Body of pancreas (tissue), 4 donors: Measurements from ENCODE around the gene PSMG4. TPM values are rescaled to one million over a fixed set of nuclear protein-coding genes. Genes with fewer than 3 reads are reported as not detected.
A peak's percentile ranks its signal among the peaks of the same experiment; 100 is the strongest.

Experiments used
- ATAC-seq: fragments of 150-250 bp; one replicate; pipeline ENCODE4 v1.9.1; 2016
- DNase-seq, 4 donors: peaks; one replicate each; pipeline ENCODE4 v3.0.0-alpha.2; 2019
- H3K27ac ChIP-seq, 4 donors: fragments of 200-600 bp; sonication (generic); 1 replicate in 3 of 4; 2 replicates in 1 of 4; pipeline versions ENCODE4 v1.5.1 to v1.6.1; 2016 to 2019; ENCODE audit warnings: mild to moderate bottlenecking in 1 of 4, mixed read lengths in 1 of 4, moderate library complexity in 1 of 4
- H3K27me3 ChIP-seq, 2 donors: fragments of 200-600 bp; sonication (generic); one replicate each; pipeline ENCODE4 v1.6.0; 2016; ENCODE audit warnings: mild to moderate bottlenecking in 1 of 2
- H3K36me3 ChIP-seq, 2 donors: fragments of 200-600 bp; sonication (generic); replicated peaks in 1 of 2; 2 replicates each; pipeline ENCODE4 v1.5.1; 2016; ENCODE audit warnings: low read depth in 2 of 2; ENCODE audit not compliant: insufficient read depth in 1 of 2
- H3K4me1 ChIP-seq: fragments of 200-600 bp; sonication (generic); one replicate; pipeline ENCODE4 v1.6.0; 2016
- H3K4me3 ChIP-seq, 2 donors: fragments of 200-600 bp; sonication (generic); 1 replicate in 1 of 2; 2 replicates in 1 of 2; pipeline ENCODE4 v1.5.1; 2016 to 2019
- H3K9me3 ChIP-seq, 3 donors: fragments of 200-600 bp; sonication (generic); 1 replicate in 2 of 3; 2 replicates in 1 of 3; pipeline ENCODE4 v1.5.1; 2016
- POLR2A ChIP-seq, 3 donors: fragments of 450-650 bp; IDR thresholded peaks; one replicate each; pipeline ENCODE4 v1.6.1; 2016; ENCODE audit warnings: antibody characterized with exemption in 3 of 3, mild to moderate bottlenecking in 2 of 3
- WGBS, 2 donors: methylation state at CpG; one replicate each; pipeline ENCODE4 v1.1.5; 2017; 5-methylcytosine and 5-hydroxymethylcytosine counted together
- intact Hi-C: fragments of 100-400 bp; cut with DNase I; formaldehyde crosslinking; loops from one replicate; pipeline ENCODE4 v1.15.1; 2023
- total RNA-seq, 2 donors: library from RNA; depleted of rRNA; stranded (reverse); fragments of >200 nt; gene quantifications; one replicate each; pipeline ENCODE4 v1.1.0, GENCODE V29; 2016
- TF ChIP-seq, protein P1 (sequence below), 7 experiments: fragments of 450-650 bp in 4 of 7; fragments of 200-600 bp in 3 of 7; sonication (generic) in 3 of 7; IDR thresholded peaks; one replicate each; pipeline ENCODE4 v1.5.1; 2016 to 2019; ENCODE audit warnings: antibody characterized with exemption in 7 of 7

PSMG4 gene
- total RNA-seq, 2 donors from 2014 or later, result 10.9 to 11.2 TPM

DNA sequence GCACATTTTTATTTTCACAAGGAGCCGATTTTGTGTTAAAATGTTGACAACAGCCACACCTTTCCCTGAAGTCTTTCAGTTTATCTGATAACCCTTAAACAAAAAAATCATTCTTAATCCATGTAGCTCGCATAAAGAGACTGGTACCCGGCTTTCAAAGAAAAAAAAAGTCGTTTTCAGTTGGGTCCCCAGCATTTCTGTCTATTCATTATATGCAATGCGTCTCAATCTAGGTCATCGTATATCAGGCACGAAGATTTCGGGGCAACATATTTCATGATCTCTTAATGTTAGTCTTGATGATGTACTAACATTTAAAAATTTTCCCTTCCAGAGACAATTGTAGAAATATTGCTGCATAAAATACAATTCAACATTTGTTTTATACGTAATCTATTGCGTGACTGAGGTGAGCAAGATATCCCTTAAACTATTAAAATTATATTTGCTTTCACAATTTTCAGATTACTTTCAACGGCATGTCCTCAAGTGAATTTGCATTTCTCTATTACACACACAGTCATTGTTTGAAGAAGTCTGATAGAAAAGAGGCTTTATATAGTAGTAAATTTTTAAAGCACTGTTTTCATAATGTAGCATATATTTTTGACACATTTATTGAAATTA, 28.4 kb upstream of the PSMG4 start:
- no peaks in the 10 kb centered on the region for H3K9me3 ChIP-seq
- 27 to 41% methylated on average over 11 of the region's 11 CpGs for WGBS, 2 donors
- no peak overlapping the region for H3K27ac ChIP-seq
- DNase-seq (no peak), ATAC-seq (no peak)
- no peak for TF ChIP-seq POLR2A (IDR thresholded peaks at IDR 0.05)
- TF ChIP-seq, protein P1, sequence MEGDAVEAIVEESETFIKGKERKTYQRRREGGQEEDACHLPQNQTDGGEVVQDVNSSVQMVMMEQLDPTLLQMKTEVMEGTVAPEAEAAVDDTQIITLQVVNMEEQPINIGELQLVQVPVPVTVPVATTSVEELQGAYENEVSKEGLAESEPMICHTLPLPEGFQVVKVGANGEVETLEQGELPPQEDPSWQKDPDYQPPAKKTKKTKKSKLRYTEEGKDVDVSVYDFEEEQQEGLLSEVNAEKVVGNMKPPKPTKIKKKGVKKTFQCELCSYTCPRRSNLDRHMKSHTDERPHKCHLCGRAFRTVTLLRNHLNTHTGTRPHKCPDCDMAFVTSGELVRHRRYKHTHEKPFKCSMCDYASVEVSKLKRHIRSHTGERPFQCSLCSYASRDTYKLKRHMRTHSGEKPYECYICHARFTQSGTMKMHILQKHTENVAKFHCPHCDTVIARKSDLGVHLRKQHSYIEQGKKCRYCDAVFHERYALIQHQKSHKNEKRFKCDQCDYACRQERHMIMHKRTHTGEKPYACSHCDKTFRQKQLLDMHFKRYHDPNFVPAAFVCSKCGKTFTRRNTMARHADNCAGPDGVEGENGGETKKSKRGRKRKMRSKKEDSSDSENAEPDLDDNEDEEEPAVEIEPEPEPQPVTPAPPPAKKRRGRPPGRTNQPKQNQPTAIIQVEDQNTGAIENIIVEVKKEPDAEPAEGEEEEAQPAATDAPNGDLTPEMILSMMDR (IDR thresholded peaks at IDR 0.05), result no peak
- H3K27me3 ChIP-seq, result peaks cover 0 to 12% of the 10 kb centered on the region in 2 donors
- no peak overlapping the region for H3K4me3 ChIP-seq
- peaks cover 55% of the 10 kb centered on the region for H3K4me1 ChIP-seq
- H3K36me3 ChIP-seq, result no peaks in the 10 kb centered on the region
- intact Hi-C loops, result no loop called here

DNA sequence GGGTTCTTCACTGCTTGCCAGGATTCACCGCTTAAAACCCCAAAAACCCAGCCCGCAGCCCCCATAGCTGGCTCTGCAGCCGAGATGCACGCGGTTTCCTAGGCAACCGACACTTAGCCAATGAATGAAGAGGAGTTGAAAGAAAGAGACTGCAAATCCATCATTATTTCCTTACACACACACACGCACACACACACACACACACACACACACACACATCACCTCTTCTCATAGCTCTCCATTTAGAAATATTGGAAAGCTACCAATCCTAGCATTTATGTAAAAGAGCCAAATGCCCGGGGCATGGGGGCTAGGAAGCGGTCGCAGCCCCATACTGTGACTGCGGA, 27.9 kb upstream of the PSMG4 start:
- H3K27me3 ChIP-seq, result peaks cover 0 to 12% of the 10 kb centered on the region in 2 donors
- intact Hi-C loops, result no loop called here
- DNase-seq (no peak), ATAC-seq (peak; percentile 3)
- peak overlapping the region; percentile 82 to 88 (median 86) for H3K27ac ChIP-seq
- 7 to 11% methylated on average over 10 to 11 of the region's 11 CpGs for WGBS, 2 donors
- no peak for TF ChIP-seq POLR2A (IDR thresholded peaks at IDR 0.05)
- TF ChIP-seq, protein P1 (IDR thresholded peaks at IDR 0.05), result no peak
- no peaks in the 10 kb centered on the region for H3K9me3 ChIP-seq
- peak overlapping the region; percentile 52 for H3K4me3 ChIP-seq
- peaks cover 55% of the 10 kb centered on the region for H3K4me1 ChIP-seq
- no peaks in the 10 kb centered on the region for H3K36me3 ChIP-seq

DNA sequence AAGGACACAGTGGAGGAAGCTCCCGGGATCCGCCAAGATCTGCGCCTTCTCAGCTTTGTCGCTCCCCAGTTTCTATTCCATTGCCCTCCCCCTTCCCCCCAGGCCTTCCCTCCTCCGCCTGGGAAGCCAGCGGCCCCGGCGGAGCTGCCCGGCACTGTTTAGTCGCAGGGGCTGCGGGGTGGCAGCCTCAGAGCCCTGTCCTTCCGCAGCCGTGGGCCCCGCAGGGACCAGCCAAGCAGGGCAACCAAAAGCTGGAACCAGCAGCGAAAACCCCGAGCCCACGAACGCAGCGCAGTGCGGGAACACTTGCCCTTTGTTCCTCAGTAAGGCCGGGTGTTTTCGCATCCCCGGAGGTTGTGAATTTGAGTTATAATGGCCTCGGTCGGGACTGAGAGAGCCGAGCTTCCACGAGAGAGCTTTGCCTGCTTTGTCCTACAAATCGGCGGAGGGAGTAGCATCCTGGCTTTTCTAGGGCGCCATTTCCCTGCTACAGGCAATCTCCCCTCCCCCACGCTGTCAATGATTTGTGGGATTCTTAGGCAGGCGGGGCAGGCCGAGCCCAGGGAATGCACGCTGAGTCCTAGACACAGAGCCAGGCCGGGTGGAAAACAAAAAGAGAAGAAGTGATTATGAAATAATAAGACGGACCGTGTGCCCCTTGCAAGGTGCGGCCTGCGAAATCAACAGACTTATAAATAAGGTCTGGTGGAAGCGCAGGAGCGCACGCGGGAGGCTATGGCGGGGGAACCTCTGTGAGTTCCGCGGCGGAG, 27.3 kb upstream of the PSMG4 start:
- H3K4me3 ChIP-seq, result peak overlapping the region; percentile 52
- H3K27ac ChIP-seq, result peak overlapping the region; percentile 82 to 88 (median 86)
- intact Hi-C loops, result no loop called here
- WGBS, 2 donors, result 0 to 1% methylated on average over 16 to 47 of the region's 47 CpGs
- H3K4me1 ChIP-seq, result peaks cover 54% of the 10 kb centered on the region
- no peaks in the 10 kb centered on the region for H3K9me3 ChIP-seq
- peak; percentile 60 to 83 (median 80) for TF ChIP-seq POLR2A (IDR thresholded peaks at IDR 0.05)
- TF ChIP-seq, protein P1 (IDR thresholded peaks at IDR 0.05), result no peak
- peak; percentile 93 to 94 (median 94) for DNase-seq
- peak; percentile 91 for ATAC-seq
- H3K27me3 ChIP-seq, result peaks cover 0 to 12% of the 10 kb centered on the region in 2 donors
- no peaks in the 10 kb centered on the region for H3K36me3 ChIP-seq

DNA sequence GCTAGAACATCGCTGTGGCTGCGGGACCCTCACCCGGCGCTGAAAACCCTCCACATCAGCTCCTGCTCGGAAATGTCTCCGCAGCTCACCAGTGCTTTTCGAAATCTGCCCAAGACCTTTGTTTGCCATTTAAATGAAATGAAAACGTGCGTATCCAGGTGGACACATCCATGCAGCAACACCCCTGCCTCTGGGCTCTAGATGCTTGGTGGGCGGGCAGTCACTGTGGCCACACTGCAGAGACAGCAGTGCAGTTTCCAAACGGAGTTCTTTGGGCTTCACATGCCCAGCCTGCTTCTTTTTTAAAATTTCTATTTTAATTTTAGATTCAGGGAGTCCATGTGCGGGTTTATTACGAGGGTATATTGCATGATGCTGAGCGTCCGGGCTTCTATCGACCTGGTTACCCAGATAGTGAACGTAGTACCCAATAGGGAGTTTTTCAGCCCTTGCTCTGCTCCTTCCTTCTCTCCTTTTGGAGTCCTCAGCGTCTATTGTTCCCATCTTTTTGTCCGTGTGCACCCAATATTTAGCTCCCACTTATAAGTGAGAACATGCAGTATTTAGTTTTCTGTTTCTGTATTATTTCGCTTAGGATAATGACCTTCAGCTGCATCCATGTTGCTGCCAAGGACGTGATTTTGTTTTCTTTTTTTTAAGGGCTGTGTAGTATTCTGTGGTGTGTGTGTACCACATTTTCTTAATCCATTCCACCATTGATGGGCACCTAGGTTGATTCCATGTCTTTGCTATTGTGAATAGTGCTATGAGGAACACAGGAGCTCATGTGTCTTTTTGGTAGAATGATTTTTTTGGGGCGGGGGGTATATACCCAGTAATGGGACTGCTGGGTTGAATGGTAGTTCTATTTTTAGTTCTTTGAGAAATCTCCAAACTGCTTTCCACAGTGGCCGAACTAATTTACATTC, 26.5 kb upstream of the PSMG4 start:
- 12 to 16% methylated on average over 17 to 23 of the region's 23 CpGs for WGBS, 2 donors
- Histone ChIP-seq H3K4me1 (peaks cover 46% of the 10 kb centered on the region), H3K9me3 (no peaks in the 10 kb centered on the region), H3K4me3 (peak overlapping the region; percentile 52), H3K27me3 (peaks cover 0 to 12% of the 10 kb centered on the region in 2 donors), H3K36me3 (no peaks in the 10 kb centered on the region), H3K27ac (peak overlapping the region; percentile 82 to 88 (median 86))
- DNase-seq (no peak), ATAC-seq (no peak)
- intact Hi-C loops, result no loop called here
- TF ChIP-seq POLR2A (IDR thresholded peaks at IDR 0.05), result no peak
- TF ChIP-seq, protein P1 (IDR thresholded peaks at IDR 0.05), result no peak
